ENCODE measurements around the gene EIF3CL. TPM values are rescaled to one million over a fixed set of nuclear protein-coding genes. Genes with fewer than 3 reads are reported as not detected.
"Not testable (repeated sequence)": the region's sequence is repeated elsewhere in the genome, so short reads cannot be mapped to it uniquely, and the experiment has no call there.

Gene EIF3CL, protein sequence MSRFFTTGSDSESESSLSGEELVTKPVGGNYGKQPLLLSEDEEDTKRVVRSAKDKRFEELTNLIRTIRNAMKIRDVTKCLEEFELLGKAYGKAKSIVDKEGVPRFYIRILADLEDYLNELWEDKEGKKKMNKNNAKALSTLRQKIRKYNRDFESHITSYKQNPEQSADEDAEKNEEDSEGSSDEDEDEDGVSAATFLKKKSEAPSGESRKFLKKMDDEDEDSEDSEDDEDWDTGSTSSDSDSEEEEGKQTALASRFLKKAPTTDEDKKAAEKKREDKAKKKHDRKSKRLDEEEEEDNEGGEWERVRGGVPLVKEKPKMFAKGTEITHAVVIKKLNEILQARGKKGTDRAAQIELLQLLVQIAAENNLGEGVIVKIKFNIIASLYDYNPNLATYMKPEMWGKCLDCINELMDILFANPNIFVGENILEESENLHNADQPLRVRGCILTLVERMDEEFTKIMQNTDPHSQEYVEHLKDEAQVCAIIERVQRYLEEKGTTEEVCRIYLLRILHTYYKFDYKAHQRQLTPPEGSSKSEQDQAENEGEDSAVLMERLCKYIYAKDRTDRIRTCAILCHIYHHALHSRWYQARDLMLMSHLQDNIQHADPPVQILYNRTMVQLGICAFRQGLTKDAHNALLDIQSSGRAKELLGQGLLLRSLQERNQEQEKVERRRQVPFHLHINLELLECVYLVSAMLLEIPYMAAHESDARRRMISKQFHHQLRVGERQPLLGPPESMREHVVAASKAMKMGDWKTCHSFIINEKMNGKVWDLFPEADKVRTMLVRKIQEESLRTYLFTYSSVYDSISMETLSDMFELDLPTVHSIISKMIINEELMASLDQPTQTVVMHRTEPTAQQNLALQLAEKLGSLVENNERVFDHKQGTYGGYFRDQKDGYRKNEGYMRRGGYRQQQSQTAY
- 100 to 1,000 TPM in 2 of 4 donors, 10 to 100 TPM in 2; 59.4 to 148 (median 111) TPM for polyA plus RNA-seq (ENCODE audit: insufficient read length in 4 of 4)

GRCh38 chr16:28403220-28404072 lies at the start of gene EIF3CL:
Gene EIF3CL (minus strand): TSS chr16:28403841. CDS start chr16:28403618, 223 bp downstream.
- DNase-seq (ENCODE audit: low read depth in 4 of 4, low spot score in 2 of 4) = not testable (repeated sequence)

GRCh38 chr16:28447081-28447480 lies 43.4 kb upstream of the EIF3CL start:
- DNase-seq (ENCODE audit: low read depth in 4 of 4, low spot score in 2 of 4) = not testable (repeated sequence)

- not testable (repeated sequence) for DNase-seq (ENCODE audit: low read depth in 4 of 4, low spot score in 2 of 4)
These were observed 42.7 kb upstream of the EIF3CL start for GRCh38 chr16:28446388-28446787.

- not testable (repeated sequence) for DNase-seq (ENCODE audit: low read depth in 4 of 4, low spot score in 2 of 4)
These were observed 40.3 kb upstream of the EIF3CL start for GRCh38 chr16:28443943-28444342.

DNA sequence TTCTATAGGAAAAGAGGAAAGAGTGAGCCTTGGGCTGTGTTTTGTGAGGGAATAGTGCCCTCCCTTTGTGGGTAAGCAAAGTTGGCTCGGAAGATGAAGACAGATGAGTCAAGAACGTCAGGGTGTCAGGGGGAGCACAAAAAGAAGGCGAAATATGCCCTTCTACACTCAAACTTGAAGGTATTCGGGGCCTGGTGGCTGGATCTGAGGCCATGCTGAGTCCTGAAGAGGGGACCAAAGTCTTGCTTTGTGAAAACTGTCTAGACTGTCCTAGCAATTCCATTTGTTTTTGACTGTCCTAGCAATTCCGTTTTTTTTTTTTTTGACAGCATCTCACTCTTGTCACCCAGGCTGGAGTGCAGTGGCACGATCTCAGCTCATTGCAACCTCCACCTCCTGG lies 35.3 kb upstream of the EIF3CL start:
- not testable (repeated sequence) for DNase-seq (ENCODE audit: low read depth in 4 of 4, low spot score in 2 of 4)

DNA sequence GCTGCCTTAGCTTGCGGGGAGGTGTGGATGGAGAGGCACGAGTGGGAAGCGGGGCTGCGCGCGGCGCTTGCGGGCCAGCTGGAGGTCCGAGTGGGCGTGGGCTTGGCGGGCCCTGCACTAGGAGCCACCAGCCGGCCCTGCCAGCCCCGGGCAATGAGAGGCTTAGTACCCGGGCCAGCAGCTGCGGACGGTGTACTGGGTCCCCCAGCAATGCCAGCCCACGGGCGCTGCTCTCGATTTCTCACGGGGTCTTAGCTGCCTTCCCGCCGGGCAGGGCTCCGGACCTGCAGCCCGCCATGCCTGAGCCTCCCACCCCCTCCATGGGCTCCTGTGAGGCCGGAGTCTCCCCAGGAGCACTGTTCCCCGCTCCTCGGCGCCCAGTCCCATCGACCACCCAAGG lies 31.7 kb upstream of the EIF3CL start:
- not testable (repeated sequence) for DNase-seq (ENCODE audit: low read depth in 4 of 4, low spot score in 2 of 4)

- DNase-seq (ENCODE audit: low read depth in 4 of 4, low spot score in 2 of 4) = not testable (repeated sequence)
These were observed 22.5 kb upstream of the EIF3CL start for GRCh38 chr16:28426060-28426680.

- not testable (repeated sequence) for DNase-seq (ENCODE audit: low read depth in 4 of 4, low spot score in 2 of 4)
These were observed 17.6 kb upstream of the EIF3CL start for GRCh38 chr16:28421071-28421750.

GRCh38 chr16:28417033-28417432 lies 13.4 kb upstream of the EIF3CL start:
- DNase-seq (ENCODE audit: low read depth in 4 of 4, low spot score in 2 of 4) = not testable (repeated sequence)

DNA sequence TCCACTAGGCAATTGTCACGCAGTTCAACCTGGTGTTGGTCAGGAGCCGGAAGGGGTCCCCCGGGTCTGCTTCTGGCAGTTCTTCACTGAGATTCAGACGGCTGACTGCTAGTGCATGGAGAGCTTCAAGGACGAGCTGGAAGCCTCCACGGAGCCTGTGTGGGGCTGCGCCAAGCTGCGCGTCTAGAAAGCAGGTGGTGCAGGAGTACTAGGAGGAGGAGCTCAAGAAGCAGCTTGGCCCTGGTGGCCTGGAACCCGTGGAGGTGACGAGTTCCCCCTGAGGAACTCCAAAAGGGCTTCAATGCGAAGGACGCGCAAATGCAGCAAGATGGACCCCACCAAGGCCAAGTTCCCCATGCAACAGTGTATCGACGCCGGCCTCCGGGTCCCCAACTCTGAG lies 10.9 kb upstream of the EIF3CL start:
- not testable (repeated sequence) for DNase-seq (ENCODE audit: low read depth in 4 of 4, low spot score in 2 of 4)

DNA sequence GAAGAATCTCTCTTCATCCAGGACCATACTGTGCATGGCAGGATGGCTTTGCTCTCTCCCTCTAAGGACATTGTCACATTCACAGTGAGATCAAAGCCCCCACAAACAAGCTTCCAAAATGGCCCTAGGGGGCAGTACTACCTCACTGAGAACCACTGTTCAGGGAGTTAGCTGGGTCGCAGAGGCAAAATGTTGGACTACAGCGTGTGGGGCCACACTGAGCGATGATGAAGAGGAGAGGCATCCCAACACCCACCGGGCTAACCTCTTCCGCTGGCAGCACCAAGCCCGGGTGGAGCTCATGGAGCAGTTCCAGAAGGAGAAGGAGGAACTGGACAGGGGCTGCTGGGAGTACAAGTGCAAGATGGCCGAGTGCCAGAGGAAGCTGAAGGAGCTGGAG lies 9.9 kb upstream of the EIF3CL start:
- not testable (repeated sequence) for DNase-seq (ENCODE audit: low read depth in 4 of 4, low spot score in 2 of 4)

DNA sequence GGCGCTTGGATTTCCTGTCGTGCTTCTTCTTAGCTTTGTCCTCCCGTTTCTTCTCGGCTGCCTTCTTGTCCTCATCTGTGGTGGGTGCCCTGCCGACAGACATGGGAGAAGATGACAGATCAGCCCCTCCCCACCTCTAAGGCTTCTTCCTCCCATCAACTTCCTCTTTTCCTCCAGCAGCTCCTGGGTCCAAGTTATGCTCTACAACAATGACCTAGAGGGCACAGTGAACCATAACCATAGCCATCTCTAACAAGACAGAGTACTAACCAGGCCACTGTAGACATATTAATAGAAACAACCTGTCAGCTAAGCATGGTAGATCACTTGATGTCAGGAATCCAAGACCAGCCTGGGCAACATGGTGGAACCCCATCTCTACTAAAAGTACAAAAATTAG lies 11.6 kb downstream of the EIF3CL start:
- not testable (repeated sequence) for DNase-seq (ENCODE audit: low read depth in 4 of 4, low spot score in 2 of 4)

GRCh38 chr16:28382177-28382867 lies 21.3 kb downstream of the EIF3CL start:
- not testable (repeated sequence) for DNase-seq (ENCODE audit: low read depth in 4 of 4, low spot score in 2 of 4)

- not testable (repeated sequence) for DNase-seq (ENCODE audit: low read depth in 4 of 4, low spot score in 2 of 4)
These were observed 25.8 kb downstream of the EIF3CL start for GRCh38 chr16:28377822-28378221.

DNA sequence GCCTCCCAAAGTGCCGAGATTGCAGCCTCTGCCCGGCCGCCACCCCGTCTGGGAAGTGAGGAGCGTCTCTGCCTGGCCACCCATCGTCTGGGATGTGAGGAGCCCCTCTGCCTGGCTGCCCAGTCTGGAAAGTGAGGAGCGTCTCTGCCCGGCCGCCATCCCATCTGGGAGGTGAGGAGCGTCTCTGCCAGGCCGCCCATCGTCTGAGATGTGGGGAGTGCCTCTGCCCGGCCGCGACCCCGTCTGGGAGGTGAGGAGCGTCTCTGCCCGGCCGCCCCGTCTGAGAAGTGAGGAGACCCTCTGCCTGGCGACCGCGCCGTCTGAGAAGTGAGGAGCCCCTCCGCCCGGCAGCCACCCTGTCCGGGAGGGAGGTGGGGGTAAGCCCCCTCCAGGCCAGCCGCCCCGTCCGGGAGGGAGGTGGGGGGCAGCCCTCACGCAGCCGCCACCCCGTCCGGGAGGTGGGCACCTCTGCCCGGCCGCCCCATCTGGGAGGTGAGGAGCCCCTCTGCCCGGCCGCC lies 26.5 kb downstream of the EIF3CL start:
- not testable (repeated sequence) for DNase-seq (ENCODE audit: low read depth in 4 of 4, low spot score in 2 of 4)

DNA sequence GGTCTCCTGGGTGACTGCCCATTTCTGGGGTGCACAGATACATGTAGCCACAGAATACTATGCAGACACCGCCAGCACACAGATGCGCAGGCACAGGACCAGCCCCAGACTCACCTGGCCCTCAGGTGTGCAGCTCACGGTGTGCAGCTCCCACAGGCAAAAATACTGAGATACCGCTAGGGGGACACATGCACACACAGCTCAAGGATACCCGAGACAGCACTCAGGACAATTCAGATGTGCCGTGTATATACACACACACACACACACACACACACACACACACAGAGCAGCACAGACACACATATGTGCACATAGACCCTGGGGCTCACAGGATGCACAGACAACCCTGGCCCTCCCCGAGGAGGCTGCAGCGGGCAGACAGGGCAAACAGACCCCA lies 28.5 kb downstream of the EIF3CL start:
- DNase-seq (ENCODE audit: low read depth in 4 of 4, low spot score in 2 of 4) = not testable (repeated sequence)

DNA sequence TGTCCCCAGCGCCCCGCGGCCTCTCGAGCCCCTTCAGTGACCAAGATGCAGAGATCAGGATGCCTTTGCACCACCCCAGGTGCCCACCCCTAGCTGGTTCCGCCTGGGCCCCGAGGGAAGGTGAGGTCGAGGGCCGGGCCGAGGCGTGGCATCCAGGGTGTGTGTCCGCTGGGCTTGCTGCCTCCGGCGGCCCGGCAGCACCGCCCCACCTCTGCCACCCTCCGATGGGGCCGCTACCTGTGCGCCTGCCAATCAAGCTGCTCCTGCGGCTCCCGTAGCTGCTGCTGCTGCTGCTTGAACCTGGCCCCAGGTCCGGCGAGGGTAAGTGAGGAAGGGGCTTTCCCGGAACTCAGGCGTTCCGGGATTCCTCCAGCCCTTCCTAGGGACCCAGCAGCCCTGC lies 29.4 kb downstream of the EIF3CL start:
- DNase-seq (ENCODE audit: low read depth in 4 of 4, low spot score in 2 of 4) = not testable (repeated sequence)

GRCh38 chr16:28367926-28368325 lies 35.7 kb downstream of the EIF3CL start:
- DNase-seq (ENCODE audit: low read depth in 4 of 4, low spot score in 2 of 4) = not testable (repeated sequence)
